ENCODE results near the gene FAM234A.

The FAM234A gene

DNA sequence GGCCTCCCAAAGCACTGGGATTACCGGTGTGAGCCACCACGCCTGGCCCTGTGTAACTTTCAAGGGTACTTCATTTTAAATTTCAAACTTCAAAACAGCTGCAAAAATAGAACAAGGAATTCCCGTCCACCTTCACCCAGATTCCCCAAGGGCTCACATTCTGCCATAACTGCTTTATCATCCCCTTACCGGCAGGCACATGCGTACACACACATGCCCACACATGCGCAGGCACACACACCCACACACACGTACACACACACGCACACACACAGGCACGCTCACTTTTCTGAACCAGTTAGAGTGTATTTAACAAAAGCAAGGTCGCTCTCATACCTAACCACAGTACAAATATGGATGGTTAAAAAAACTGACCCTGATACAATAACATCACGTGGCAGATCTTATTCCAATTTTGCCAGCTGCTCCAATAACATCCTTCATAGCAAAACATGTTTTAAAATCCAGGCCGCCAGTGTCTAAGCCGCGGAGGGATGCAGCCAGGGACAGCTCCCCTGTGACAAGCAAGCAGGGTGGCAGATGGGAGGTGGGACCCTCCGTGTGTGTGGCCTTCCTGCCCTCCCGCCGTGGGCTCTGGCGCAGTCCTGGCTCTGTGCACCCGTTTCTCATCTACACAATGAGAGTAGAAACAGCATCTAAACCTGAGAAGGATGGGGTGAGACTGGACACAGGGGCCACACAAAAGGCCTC is 71.5 kb downstream of the FAM234A start:
- no peak for DNase-seq

- no peak for DNase-seq
Measured at GRCh38 chr16:306911-307370, 72.3 kb downstream of the FAM234A start.

DNA sequence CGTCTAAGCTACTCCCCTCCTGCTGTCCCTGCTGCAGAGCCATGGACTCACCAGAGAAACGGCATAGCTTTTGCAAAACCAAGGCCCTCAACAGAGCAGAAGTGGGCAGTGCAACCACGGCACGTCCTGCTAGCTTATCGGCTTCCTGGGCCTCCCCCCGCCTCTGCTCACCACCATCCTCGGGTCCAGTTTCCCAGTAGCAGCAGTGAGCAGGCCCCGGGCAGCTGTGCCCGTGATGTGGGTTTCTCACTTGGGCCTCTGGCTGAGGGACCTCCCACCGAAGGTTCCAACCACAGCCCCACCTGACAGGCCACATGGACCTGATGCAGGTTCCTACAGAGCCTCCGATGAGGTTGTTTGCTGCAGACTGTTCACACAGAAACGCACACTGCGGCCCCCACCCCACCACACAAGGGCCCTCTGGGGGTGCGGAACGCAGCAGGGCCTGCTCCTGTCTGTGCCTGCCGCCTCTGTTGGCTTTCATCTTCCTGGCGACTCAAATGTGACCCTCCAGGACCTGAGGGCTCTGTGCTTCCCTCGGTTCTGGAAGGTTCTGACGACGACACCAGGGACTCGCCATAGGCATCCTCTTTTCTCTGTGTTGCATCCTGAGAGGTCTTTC is 73.2 kb downstream of the FAM234A start:
- no peak for DNase-seq

DNA sequence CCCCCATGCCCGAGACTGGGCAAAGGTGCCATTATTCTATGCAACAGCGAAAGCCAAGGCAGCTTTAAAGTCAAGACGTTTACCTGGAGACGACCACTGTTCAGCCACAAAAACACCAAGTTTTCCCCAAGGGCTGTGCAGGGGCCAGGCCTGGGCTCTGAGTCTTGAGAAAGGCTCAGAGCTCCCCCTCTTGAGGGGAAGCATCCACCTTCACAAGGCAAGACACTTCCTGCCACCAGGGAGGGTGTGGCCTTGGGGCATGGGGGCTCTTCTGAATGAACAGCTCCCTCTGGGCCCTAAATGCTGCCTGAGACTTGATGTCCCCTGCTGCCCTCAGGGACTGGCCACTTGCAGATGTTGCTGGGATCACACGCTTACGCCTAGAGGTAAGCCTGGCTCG is 74.9 kb downstream of the FAM234A start:
- peak in 1 of 2 donors; percentile 1 for DNase-seq

GRCh38 chr16:311725-312124 is 77.1 kb downstream of the FAM234A start:
- DNase-seq = no peak

DNA sequence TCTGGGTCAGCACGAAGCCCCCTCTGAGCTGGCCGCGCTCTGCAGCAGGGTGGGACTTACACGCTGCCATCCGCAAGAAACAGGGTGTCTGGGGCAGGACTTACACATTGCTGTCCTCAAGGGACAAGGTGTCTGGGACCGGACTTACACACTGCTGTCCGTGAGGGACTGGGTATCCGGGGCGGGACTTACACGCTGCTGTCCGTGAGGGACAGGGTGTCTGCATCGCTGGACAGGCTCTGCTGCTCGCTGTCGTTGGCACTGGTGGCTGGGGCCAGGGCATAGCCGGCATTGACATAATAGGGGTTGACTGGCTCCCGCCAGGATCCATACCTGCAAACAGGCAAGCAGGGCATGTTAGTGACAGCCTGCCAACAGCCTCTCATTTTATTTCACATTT is 79.7 kb downstream of the FAM234A start:
- no peak for DNase-seq

GRCh38 chr16:314795-315299 is 80.2 kb downstream of the FAM234A start:
- DNase-seq = no peak

All from bone marrow (tissue), 2 donors.